Testis (tissue), 3 donors: Measurements from ENCODE around the gene TIA1. TPM values are rescaled to one million over a fixed set of nuclear protein-coding genes. Genes with fewer than 3 reads are reported as not detected.
"Not testable (repeated sequence)": the region's sequence is repeated elsewhere in the genome, so short reads cannot be mapped to it uniquely, and the experiment has no call there.

Experiments used
- DNase-seq: peaks from one replicate; pipeline ENCODE4 v3.0.0-alpha.2; 2019
- H3K27ac ChIP-seq, 2 donors: fragments of 200-600 bp; sonication (generic); one replicate each; pipeline ENCODE4 v1.5.1; 2019
- H3K27me3 ChIP-seq: fragments of 200-600 bp; sonication (generic); one replicate; pipeline ENCODE4 v1.5.1; 2019
- H3K36me3 ChIP-seq: fragments of 200-600 bp; sonication (generic); one replicate; pipeline ENCODE4 v1.5.1; 2017; ENCODE audit warnings: low read depth; ENCODE audit errors: missing control alignments
- H3K4me1 ChIP-seq: fragments of 200-600 bp; sonication (generic); one replicate; pipeline ENCODE4 v1.5.1; 2019
- H3K4me3 ChIP-seq, 2 donors: fragments of 200-600 bp; sonication (generic); one replicate each; pipeline ENCODE4 v1.5.1; 2017 to 2019
- H3K9me3 ChIP-seq: fragments of 200-600 bp; sonication (generic); one replicate; pipeline ENCODE4 v1.5.1; 2017
- CTCF ChIP-seq, 3 experiments: fragments of 450-650 bp in 2 of 3; fragments of 200-600 bp in 1 of 3; sonication (generic) in 1 of 3; IDR thresholded peaks; one replicate each; pipeline ENCODE4 v1.5.1; 2016 to 2019; ENCODE audit warnings: antibody characterized with exemption in 3 of 3, mild to moderate bottlenecking in 2 of 3, moderate library complexity in 1 of 3
- POLR2A ChIP-seq: fragments of 450-650 bp; IDR thresholded peaks from one replicate; pipeline ENCODE4 v1.6.1; 2017; ENCODE audit warnings: antibody characterized with exemption, mild to moderate bottlenecking, moderate library complexity
- WGBS, 2 donors: methylation state at CpG; one replicate each; pipeline ENCODE4 v1.1.5; 2018; 5-methylcytosine and 5-hydroxymethylcytosine counted together
- intact Hi-C: fragments of 100-400 bp; cut with DNase I; formaldehyde crosslinking; loops from one replicate; pipeline ENCODE4 v1.15.1; 2023; ENCODE audit warnings: low total_unique reads
- polyA plus RNA-seq: library from polyadenylated mRNA; stranded (reverse); fragments of 350-450 nt; fragmentation: Illumina TruSeq; extraction: RNeasy Lipid Tissue Mini Kit (QIAGEN cat#74804); gene quantifications from one replicate; pipeline ENCODE4 v1.2.3, GENCODE V29; 2014; ENCODE audit warnings: low read depth, low replicate concordance; ENCODE audit not compliant: insufficient read depth
- total RNA-seq, 2 donors: library from RNA; depleted of rRNA; stranded (reverse); fragments of >200 nt; gene quantifications; one replicate each; pipeline ENCODE4 v1.2.3, GENCODE V29; 2016

Gene TIA1
- total and polyA plus RNA-seq, 3 donors from 2014 or later = 57.7 to 89.9 (median 89.4) TPM

GRCh38 chr2:70192516-70192915 lies 55.9 kb downstream of the TIA1 start:
- DNase-seq = no peak
- Histone ChIP-seq H3K4me1 (no peaks in the 10 kb centered on the region), H3K4me3 (no peak overlapping the region), H3K27me3 (no peaks in the 10 kb centered on the region), H3K36me3 (no peaks in the 10 kb centered on the region), H3K9me3 (no peaks in the 10 kb centered on the region), H3K27ac (no peak overlapping the region)
- WGBS, 2 donors = 76 to 80% methylated on average over 5 of the region's 5 CpGs
- intact Hi-C loops = no loop called here
- TF ChIP-seq POLR2A = no peak
- no peak for TF ChIP-seq CTCF (IDR thresholded peaks at IDR 0.05)

GRCh38 chr2:70191244-70191735 lies 57.1 kb downstream of the TIA1 start:
- no peak for DNase-seq
- H3K4me3 ChIP-seq = peak overlapping the region; percentile 67 to 76
- H3K9me3 ChIP-seq = no peaks in the 10 kb centered on the region
- H3K27me3 ChIP-seq = no peaks in the 10 kb centered on the region
- H3K27ac ChIP-seq = peak overlapping the region; percentile 91 to 96
- intact Hi-C loops = no loop called here
- 49 to 51% methylated on average over 13 of the region's 13 CpGs for WGBS, 2 donors
- TF ChIP-seq POLR2A (no peak), CTCF (IDR thresholded peaks at IDR 0.05) (no peak)
- H3K36me3 ChIP-seq = no peaks in the 10 kb centered on the region
- no peaks in the 10 kb centered on the region for H3K4me1 ChIP-seq

- WGBS, 2 donors = 0% methylated on average over 25 to 59 of the region's 60 CpGs
- H3K9me3 ChIP-seq = no peaks in the 10 kb centered on the region
- H3K27me3 ChIP-seq = no peaks in the 10 kb centered on the region
- H3K36me3 ChIP-seq = no peaks in the 10 kb centered on the region
- peak within 1 kb of the TSS; percentile 67 to 76 for H3K4me3 ChIP-seq
- TF ChIP-seq POLR2A (peak; percentile 67), CTCF (IDR thresholded peaks at IDR 0.05) (no peak)
- peak; percentile 97 for DNase-seq
- no peaks in the 10 kb centered on the region for H3K4me1 ChIP-seq
- peak within 1 kb of the TSS; percentile 91 to 96 for H3K27ac ChIP-seq
- intact Hi-C loops = no loop called here
Measured at GRCh38 chr2:70190418-70191243, 57.8 kb downstream of the TIA1 start, which contains the start of gene C2orf42. C2orf42 (minus strand) TSS chr2:70191019; CDS start chr2:70181985, 9,034 bp downstream.

GRCh38 chr2:70188460-70188859 lies 60.0 kb downstream of the TIA1 start:
- intact Hi-C loops = no loop called here
- TF ChIP-seq POLR2A = no peak
- no peak for TF ChIP-seq CTCF (IDR thresholded peaks at IDR 0.05)

GRCh38 chr2:70187170-70187569 lies 61.3 kb downstream of the TIA1 start:
- H3K36me3 ChIP-seq, H3K9me3 ChIP-seq, H3K27me3 ChIP-seq, H3K27ac ChIP-seq, intact Hi-C loops, H3K4me1 ChIP-seq, DNase-seq, H3K4me3 ChIP-seq: not testable (repeated sequence)
- WGBS, 2 donors = 91 to 95% methylated on average over 9 of the region's 9 CpGs

More at GRCh38 chr2:70188460-70188859, 60.0 kb downstream of the TIA1 start:
- DNase-seq = no peak
- 81% methylated on average over 5 of the region's 5 CpGs for WGBS, 2 donors
- H3K4me3 ChIP-seq = no peak overlapping the region
- H3K9me3 ChIP-seq = no peaks in the 10 kb centered on the region
- no peaks in the 10 kb centered on the region for H3K4me1 ChIP-seq
- no peaks in the 10 kb centered on the region for H3K36me3 ChIP-seq
- H3K27ac ChIP-seq = no peak overlapping the region
- H3K27me3 ChIP-seq = no peaks in the 10 kb centered on the region
